IPS DF 6.9 (cell line): ENCODE data around the gene NXNL2.

Source experiments
- DNase-seq: peaks from one replicate; pipeline ENCODE4 v3.0.0-alpha.2; 2013; ENCODE audit warnings: low read depth, low spot score
- H3K27ac ChIP-seq: one replicate; pipeline ENCODE4 v1.5.1; 2013; ENCODE audit warnings: low read length, control low read depth
- H3K27me3 ChIP-seq: 2 replicates; pipeline ENCODE4 v1.6.1; 2013; ENCODE audit warnings: mild to moderate bottlenecking, low read length; ENCODE audit not compliant: control insufficient read depth, insufficient read depth
- H3K36me3 ChIP-seq: 2 replicates; pipeline ENCODE4 v1.6.1; 2013; ENCODE audit warnings: low read length; ENCODE audit not compliant: control insufficient read depth, insufficient read depth
- H3K4me1 ChIP-seq: 2 replicates; pipeline ENCODE4 v1.6.1; 2013; ENCODE audit warnings: low read length; ENCODE audit not compliant: control insufficient read depth, insufficient read depth
- H3K4me3 ChIP-seq: 2 replicates; pipeline ENCODE4 v1.5.1; 2013; ENCODE audit warnings: mild to moderate bottlenecking, low read length
- H3K9me3 ChIP-seq: 2 replicates; pipeline ENCODE4 v1.6.1; 2013; ENCODE audit warnings: low read length, inconsistent platforms; ENCODE audit not compliant: control insufficient read depth, insufficient read depth
- WGBS: extraction: QIAGEN DNeasy Blood & Tissue Kit; methylation state at CpG from one replicate; pipeline ENCODE4 v1.1.7; 2013; ENCODE audit warnings: mixed read lengths, missing lambda C conversion rate; ENCODE audit not compliant: insufficient read length, insufficient coverage; 5-methylcytosine and 5-hydroxymethylcytosine counted together

NXNL2 gene

DNA sequence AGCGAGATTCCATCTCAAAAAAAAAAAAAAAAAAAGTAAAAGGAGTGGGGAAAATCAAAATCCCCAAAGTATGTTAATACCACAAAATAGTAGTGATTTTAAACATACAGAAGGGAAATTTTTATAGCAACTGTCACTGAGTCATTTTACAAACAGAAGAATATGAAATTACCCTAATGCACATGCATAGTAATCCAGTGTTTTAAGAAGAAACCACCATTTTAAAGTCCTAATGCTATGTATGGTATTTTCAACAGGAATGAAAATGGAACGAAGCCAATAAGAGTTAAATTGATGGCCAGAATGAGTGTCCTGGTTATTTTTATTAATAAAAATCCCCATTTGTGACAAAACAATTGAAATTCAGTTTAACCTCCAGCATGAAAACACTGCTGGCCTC, 26.7 kb upstream of the NXNL2 start:
- no peak overlapping the region for H3K27ac ChIP-seq
- H3K4me3 ChIP-seq: no peak overlapping the region
- WGBS: no CpG with 5 or more reads among the region's 2 CpGs
- no peaks in the 10 kb centered on the region; the same call in none of the 2 replicates for H3K4me1 ChIP-seq
- DNase-seq: no peak
- H3K36me3 ChIP-seq: no peaks in the 10 kb centered on the region
- H3K9me3 ChIP-seq: no peaks in the 10 kb centered on the region
- H3K27me3 ChIP-seq: no peaks in the 10 kb centered on the region

- DNase-seq: no peak
- H3K27me3 ChIP-seq: no peaks in the 10 kb centered on the region
- no peaks in the 10 kb centered on the region for H3K36me3 ChIP-seq
- H3K27ac ChIP-seq: no peak overlapping the region
- 100% methylated on average over 2 of the region's 4 CpGs for WGBS
- H3K4me1 ChIP-seq: no peaks in the 10 kb centered on the region; the same call in 1 of the 2 replicates
- no peak overlapping the region for H3K4me3 ChIP-seq
- H3K9me3 ChIP-seq: no peaks in the 10 kb centered on the region; the same call in 1 of the 2 replicates
Measured at GRCh38 chr9:88511906-88512305, 23.1 kb upstream of the NXNL2 start.

- Histone ChIP-seq H3K27me3 (no peaks in the 10 kb centered on the region), H3K27ac (no peak overlapping the region), H3K9me3 (no peaks in the 10 kb centered on the region; the same call in 1 of the 2 replicates), H3K4me1 (no peaks in the 10 kb centered on the region; the same call in 1 of the 2 replicates), H3K36me3 (no peaks in the 10 kb centered on the region), H3K4me3 (no peak overlapping the region)
- no peak for DNase-seq
- no CpG with 5 or more reads among the region's 6 CpGs for WGBS
Measured at GRCh38 chr9:88514247-88514646, 20.7 kb upstream of the NXNL2 start.

- no peak for DNase-seq
Measured at GRCh38 chr9:88521308-88521707, 13.7 kb upstream of the NXNL2 start.

DNA sequence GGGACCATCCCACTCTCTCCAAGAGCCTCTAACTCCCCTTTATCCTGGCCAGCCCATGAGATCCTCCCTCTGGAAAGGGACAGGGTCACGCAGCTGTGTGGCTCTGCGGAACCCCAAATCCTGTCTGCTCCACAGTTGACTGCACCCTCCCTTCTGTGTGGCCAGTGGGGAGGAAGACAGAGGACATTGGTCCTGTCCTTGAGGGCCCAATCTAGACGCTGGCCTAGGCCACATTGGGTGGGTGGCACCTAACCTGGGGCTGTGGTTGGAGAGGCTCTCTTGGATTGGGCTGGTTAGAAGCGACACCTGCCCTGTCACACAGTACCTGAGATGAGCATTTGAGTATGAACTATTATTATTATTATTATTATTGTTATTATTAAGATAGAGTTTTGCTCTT, 12.6 kb upstream of the NXNL2 start:
- no peaks in the 10 kb centered on the region for H3K36me3 ChIP-seq
- H3K27ac ChIP-seq: no peak overlapping the region
- no CpG with 5 or more reads among the region's 4 CpGs for WGBS
- H3K4me1 ChIP-seq: no peaks in the 10 kb centered on the region
- no peak for DNase-seq
- no peaks in the 10 kb centered on the region for H3K9me3 ChIP-seq
- no peaks in the 10 kb centered on the region for H3K27me3 ChIP-seq
- H3K4me3 ChIP-seq: no peak overlapping the region

More at GRCh38 chr9:88521308-88521707, 13.7 kb upstream of the NXNL2 start:
- no peak overlapping the region for H3K27ac ChIP-seq
- WGBS: no CpG with 5 or more reads among the region's 4 CpGs
- no peaks in the 10 kb centered on the region for H3K36me3 ChIP-seq
- no peak overlapping the region for H3K4me3 ChIP-seq
- H3K4me1 ChIP-seq: no peaks in the 10 kb centered on the region
- H3K27me3 ChIP-seq: no peaks in the 10 kb centered on the region
- H3K9me3 ChIP-seq: no peaks in the 10 kb centered on the region

DNA sequence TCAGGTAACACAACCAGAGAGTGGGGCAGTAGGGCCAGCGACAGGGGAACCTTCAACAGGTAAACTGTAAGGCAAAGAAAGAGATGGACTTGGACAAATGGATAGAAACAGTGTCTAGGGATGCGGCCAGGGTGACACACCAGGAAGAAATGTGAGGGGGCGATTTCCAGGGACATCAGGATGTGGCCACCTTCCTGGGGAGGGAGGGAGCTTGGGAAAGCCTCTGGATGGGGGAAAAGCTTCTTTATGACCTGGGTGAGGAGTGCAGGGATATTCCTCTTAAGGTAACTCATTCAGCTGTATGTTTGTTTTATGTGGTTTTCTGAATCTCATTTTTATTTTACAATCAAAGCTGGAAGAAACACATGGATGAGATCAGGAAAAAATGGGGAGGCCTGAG, 11.9 kb upstream of the NXNL2 start:
- Histone ChIP-seq H3K9me3 (no peaks in the 10 kb centered on the region), H3K4me1 (no peaks in the 10 kb centered on the region), H3K36me3 (no peaks in the 10 kb centered on the region), H3K27me3 (no peaks in the 10 kb centered on the region), H3K4me3 (no peak overlapping the region), H3K27ac (no peak overlapping the region)
- no CpG with 5 or more reads among the region's 3 CpGs for WGBS
- no peak for DNase-seq

DNA sequence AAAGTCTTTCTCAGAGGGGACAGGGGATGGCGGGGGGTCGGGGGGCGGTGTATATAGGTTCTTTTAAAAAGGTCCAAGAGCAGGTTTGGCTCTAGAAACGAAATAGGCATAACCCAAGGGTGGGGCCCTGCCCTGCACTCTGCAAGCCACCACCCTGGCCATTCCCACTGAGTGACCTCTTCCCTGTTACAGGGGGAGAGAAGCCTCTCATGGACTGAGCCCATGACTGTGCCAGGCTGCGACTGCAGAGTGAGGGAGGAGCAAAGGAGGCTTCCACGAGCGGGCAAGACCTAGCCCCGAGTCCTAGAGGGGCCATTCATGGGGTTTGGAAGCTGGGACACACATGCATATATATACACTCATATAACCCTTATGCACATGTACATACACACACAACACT, 10.1 kb upstream of the NXNL2 start:
- no CpG with 5 or more reads among the region's 8 CpGs for WGBS
- H3K4me1 ChIP-seq: no peaks in the 10 kb centered on the region
- DNase-seq: no peak
- H3K4me3 ChIP-seq: no peak overlapping the region
- H3K9me3 ChIP-seq: no peaks in the 10 kb centered on the region
- H3K36me3 ChIP-seq: no peaks in the 10 kb centered on the region
- H3K27me3 ChIP-seq: no peaks in the 10 kb centered on the region
- H3K27ac ChIP-seq: no peak overlapping the region

GRCh38 chr9:88527618-88528017, 7.4 kb upstream of the NXNL2 start:
- H3K27me3 ChIP-seq: no peaks in the 10 kb centered on the region
- H3K4me1 ChIP-seq: no peaks in the 10 kb centered on the region
- DNase-seq: no peak
- H3K4me3 ChIP-seq: no peak overlapping the region
- no peaks in the 10 kb centered on the region for H3K36me3 ChIP-seq
- no peak overlapping the region for H3K27ac ChIP-seq
- H3K9me3 ChIP-seq: no peaks in the 10 kb centered on the region
- WGBS: no CpG with 5 or more reads among the region's 7 CpGs

GRCh38 chr9:88528080-88528790, 6.7 kb upstream of the NXNL2 start:
- no peak overlapping the region for H3K27ac ChIP-seq
- no peak overlapping the region for H3K4me3 ChIP-seq
- no peaks in the 10 kb centered on the region for H3K4me1 ChIP-seq
- no peak for DNase-seq
- no peaks in the 10 kb centered on the region for H3K36me3 ChIP-seq
- WGBS: no CpG with 5 or more reads among the region's 6 CpGs
- no peaks in the 10 kb centered on the region for H3K27me3 ChIP-seq
- no peaks in the 10 kb centered on the region for H3K9me3 ChIP-seq

- Histone ChIP-seq H3K27me3 (no peaks in the 10 kb centered on the region), H3K9me3 (no peaks in the 10 kb centered on the region), H3K4me3 (no peak overlapping the region), H3K36me3 (no peaks in the 10 kb centered on the region), H3K4me1 (no peaks in the 10 kb centered on the region), H3K27ac (no peak overlapping the region)
- no peak for DNase-seq
- WGBS: no CpG with 5 or more reads among the region's 6 CpGs
Measured at GRCh38 chr9:88529496-88529895, 5.5 kb upstream of the NXNL2 start.

DNA sequence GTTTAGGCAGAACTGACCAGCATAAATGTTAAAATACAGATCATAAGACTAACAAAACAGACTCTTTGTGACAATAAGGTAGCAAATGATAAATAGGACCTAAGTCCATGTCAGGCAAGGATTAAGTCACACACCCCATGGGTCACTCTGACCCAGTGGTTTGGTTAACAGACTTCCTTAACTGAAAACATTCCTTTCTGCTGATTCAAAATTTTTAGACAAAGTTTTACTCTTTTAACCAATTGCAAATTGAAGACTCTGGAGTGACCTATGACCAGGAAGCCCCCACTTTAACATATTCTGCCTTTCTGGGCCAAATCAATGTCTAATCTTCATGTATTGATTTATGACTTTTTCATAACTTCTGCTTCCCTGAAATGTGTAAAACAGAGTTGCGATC, 4.9 kb upstream of the NXNL2 start:
- no peak for DNase-seq
- Histone ChIP-seq H3K27me3 (no peaks in the 10 kb centered on the region), H3K36me3 (no peaks in the 10 kb centered on the region), H3K9me3 (no peaks in the 10 kb centered on the region), H3K4me3 (no peak overlapping the region), H3K27ac (no peak overlapping the region), H3K4me1 (no peaks in the 10 kb centered on the region)
- WGBS: no CpG with 5 or more reads among the region's 1 CpG
